H1 (cell line): Measurements from ENCODE around the gene MRPS6. TPM values are rescaled to one million over a fixed set of nuclear protein-coding genes. Genes with fewer than 3 reads are reported as not detected.

ENCODE experiments used
- CTCF ChIA-PET: fragments of 300-600 bp; sonication (Branson Sonifier 250); formaldehyde crosslinking; loops from one replicate; lab custom pipeline; 2021; ENCODE audit not compliant: partially characterized antibody; lab: Charles Lee
- POLR2A ChIA-PET: fragments of 300-600 bp; sonication (Branson Sonifier 250); formaldehyde crosslinking; loops from one replicate; lab custom pipeline; 2021; ENCODE audit warnings: inconsistent platforms; ENCODE audit not compliant: partially characterized antibody; lab: Charles Lee
- DNase-seq, 2 experiments: peaks; one replicate each; pipeline versions ENCODE4 v3.0.0 to v3.0.0-alpha.2; 2010 to 2022; ENCODE audit warnings: low spot score in 2 of 2, low read depth in 1 of 2, mixed read lengths in 1 of 2
- FAIRE-seq: peaks from 2 replicates; lab custom pipeline; 2011; peaks lifted over from hg19 to GRCh38; lab: Jason Lieb, UNC
- H2AFZ ChIP-seq: 2 replicates; pipeline ENCODE4 v1.8.1; 2012; ENCODE audit warnings: low read length, inconsistent platforms
- H2AK5ac ChIP-seq: 2 replicates; pipeline ENCODE4 v1.6.1; 2013; ENCODE audit warnings: low read depth, low read length
- H2BK120ac ChIP-seq: replicated peaks from 2 replicates; pipeline ENCODE3; 2013; ENCODE audit warnings: low read depth, low read length, inconsistent platforms
- H2BK12ac ChIP-seq: 2 replicates; pipeline ENCODE4 v1.6.1; 2013; ENCODE audit warnings: low read depth, low read length
- H2BK15ac ChIP-seq: 2 replicates; pipeline ENCODE4 v1.6.1; 2013; ENCODE audit warnings: low read length
- H2BK20ac ChIP-seq: 2 replicates; pipeline ENCODE4 v1.6.1; 2013; ENCODE audit warnings: low read length
- H2BK5ac ChIP-seq: 2 replicates; pipeline ENCODE4 v1.6.1; 2013; ENCODE audit warnings: low read depth, low read length
- H3K14ac ChIP-seq: 2 replicates; pipeline ENCODE4 v1.6.1; 2013; ENCODE audit warnings: inconsistent platforms; ENCODE audit not compliant: insufficient read length
- H3K18ac ChIP-seq: 2 replicates; pipeline ENCODE4 v1.6.1; 2013; ENCODE audit warnings: low read length; ENCODE audit errors: extremely low read depth
- H3K23ac ChIP-seq: 2 replicates; pipeline ENCODE4 v1.6.1; 2013; ENCODE audit warnings: inconsistent platforms; ENCODE audit not compliant: insufficient read length
- H3K23me2 ChIP-seq: 2 replicates; pipeline ENCODE4 v1.6.1; 2013; ENCODE audit warnings: low read depth, low read length
- H3K27ac ChIP-seq: 2 replicates; pipeline ENCODE4 v1.6.1; 2011; ENCODE audit warnings: low read depth, low read length, inconsistent platforms
- H3K27me3 ChIP-seq, 4 experiments: replicated peaks in 1 of 4; 1 replicate in 1 of 4; 2 replicates in 3 of 4; pipeline versions ENCODE4 v1.6.1 to v1.8.1; 2011 to 2013; ENCODE audit warnings: low read length in 3 of 4, mild to moderate bottlenecking in 3 of 4, inconsistent platforms in 2 of 4, mixed read lengths in 2 of 4, moderate library complexity in 1 of 4; ENCODE audit not compliant: control insufficient read depth in 3 of 4, insufficient read depth in 3 of 4; ENCODE audit errors: extremely low read depth in 1 of 4
- H3K36me3 ChIP-seq, 4 experiments: 2 replicates each; pipeline versions ENCODE4 v1.6.1 to v1.8.1; 2011 to 2013; ENCODE audit warnings: mild to moderate bottlenecking in 4 of 4, low read length in 3 of 4, moderate library complexity in 2 of 4, control low read depth in 1 of 4, inconsistent platforms in 1 of 4; ENCODE audit not compliant: insufficient read depth in 4 of 4, control insufficient read depth in 2 of 4
- H3K4ac ChIP-seq: replicated peaks from 2 replicates; pipeline ENCODE3; 2013; ENCODE audit warnings: low read length, low read depth, mixed read lengths, inconsistent platforms; ENCODE audit not compliant: insufficient read length
- H3K4me1 ChIP-seq, 4 experiments: replicated peaks in 1 of 4; 1 replicate in 1 of 4; 2 replicates in 3 of 4; pipeline versions ENCODE4 v1.6.1 to v1.8.1; 2011 to 2013; ENCODE audit warnings: low read length in 3 of 4, inconsistent platforms in 2 of 4, mixed read lengths in 1 of 4; ENCODE audit not compliant: insufficient read depth in 4 of 4, control insufficient read depth in 3 of 4
- H3K4me2 ChIP-seq, 2 experiments: 2 replicates each; pipeline versions ENCODE4 v1.6.1 to v1.8.1; 2011 to 2013; ENCODE audit warnings: low read depth in 2 of 2, low read length in 2 of 2, control low read depth in 1 of 2, inconsistent platforms in 1 of 2, mild to moderate bottlenecking in 1 of 2; ENCODE audit not compliant: insufficient read depth in 1 of 2
- H3K4me3 ChIP-seq, 4 experiments: fragments of 200-600, 300-600 bp in 1 of 4; sonication (generic), shearing (Covaris generic), sonication (Bioruptor Twin) in 1 of 4; 2 replicates each; pipeline versions ENCODE4 v1.5.1 to v1.8.1; 2011 to 2016; ENCODE audit warnings: low read length in 4 of 4, low read depth in 3 of 4, control low read depth in 2 of 4, inconsistent platforms in 2 of 4, mild to moderate bottlenecking in 2 of 4, mixed read lengths in 1 of 4, moderate library complexity in 1 of 4; ENCODE audit not compliant: insufficient read depth in 2 of 4; ENCODE audit errors: extremely low read depth in 1 of 4
- H3K56ac ChIP-seq: replicated peaks from 2 replicates; pipeline ENCODE3; 2013; ENCODE audit warnings: low read depth, mild to moderate bottlenecking, mixed read lengths, low read length, inconsistent platforms; ENCODE audit not compliant: insufficient read length
- H3K79me1 ChIP-seq: 2 replicates; pipeline ENCODE4 v1.6.1; 2013; ENCODE audit warnings: low read depth, low read length, control low read depth
- H3K79me2 ChIP-seq, 2 experiments: 2 replicates each; pipeline versions ENCODE4 v1.6.1 to v1.8.1; 2012 to 2013; ENCODE audit warnings: low read length in 2 of 2, mild to moderate bottlenecking in 2 of 2, inconsistent platforms in 1 of 2; ENCODE audit not compliant: insufficient read depth in 2 of 2, control insufficient read depth in 1 of 2
- H3K9ac ChIP-seq, 4 experiments: replicated peaks in 1 of 4; 1 replicate in 1 of 4; 2 replicates in 3 of 4; pipeline versions ENCODE4 v1.6.1 to v1.8.1; 2011 to 2013; ENCODE audit warnings: low read depth in 3 of 4, low read length in 3 of 4, control low read depth in 2 of 4, mild to moderate bottlenecking in 2 of 4, moderate library complexity in 2 of 4, inconsistent platforms in 1 of 4; ENCODE audit errors: extremely low read depth in 1 of 4
- H3K9me3 ChIP-seq, 2 experiments: 2 replicates each; pipeline versions ENCODE4 v1.6.1 to v1.8.1; 2012 to 2013; ENCODE audit warnings: mild to moderate bottlenecking in 2 of 2, moderate library complexity in 2 of 2, control low read depth in 1 of 2, inconsistent platforms in 1 of 2, low read depth in 1 of 2, low read length in 1 of 2, mixed read lengths in 1 of 2; ENCODE audit not compliant: insufficient read depth in 2 of 2
- H4K20me1 ChIP-seq, 2 experiments: replicated peaks in 1 of 2; 2 replicates each; pipeline versions ENCODE3 to v1.8.1; 2011 to 2013; ENCODE audit warnings: inconsistent platforms in 2 of 2, low read length in 2 of 2, mild to moderate bottlenecking in 1 of 2; ENCODE audit not compliant: insufficient read depth in 2 of 2, control insufficient read depth in 1 of 2
- H4K5ac ChIP-seq: 2 replicates; pipeline ENCODE4 v1.6.1; 2013; ENCODE audit warnings: low read length, low read depth, mixed read lengths, inconsistent platforms; ENCODE audit not compliant: insufficient read length
- H4K8ac ChIP-seq: 2 replicates; pipeline ENCODE4 v1.8.0; 2013; ENCODE audit warnings: mild to moderate bottlenecking, moderate library complexity, low read length, inconsistent platforms; ENCODE audit not compliant: insufficient read depth; ENCODE audit errors: extremely low read depth
- H4K91ac ChIP-seq: replicated peaks from 2 replicates; pipeline ENCODE3; 2013; ENCODE audit warnings: low read length, mixed read lengths, inconsistent platforms; ENCODE audit not compliant: insufficient read length
- ATF2 ChIP-seq: IDR thresholded peaks from 2 replicates; pipeline ENCODE4 v1.6.1; 2012; ENCODE audit warnings: low read length, inconsistent platforms
- BACH1 ChIP-seq: IDR thresholded peaks from 2 replicates; pipeline ENCODE4 v1.6.1; 2012; ENCODE audit warnings: low read length, improper control_type of control experiment
- CHD2 ChIP-seq: IDR thresholded peaks from 2 replicates; pipeline ENCODE4 v1.6.1; 2012; ENCODE audit warnings: low read length, improper control_type of control experiment
- CTCF ChIP-seq, 3 experiments: IDR thresholded peaks; 1 replicate in 2 of 3; 2 replicates in 1 of 3; pipeline versions ENCODE4 v1.5.1 to v1.6.1; 2011; ENCODE audit warnings: low read length in 3 of 3, mild to moderate bottlenecking in 3 of 3, inconsistent platforms in 2 of 3, low read depth in 1 of 3, moderate library complexity in 1 of 3; ENCODE audit not compliant: insufficient read depth in 1 of 3; ENCODE audit errors: control extremely low read depth in 1 of 3
- FOSL1 ChIP-seq: IDR thresholded peaks from 2 replicates; pipeline ENCODE4 v1.6.1; 2011; ENCODE audit warnings: mild to moderate bottlenecking, low read depth, low read length, moderate library complexity; ENCODE audit not compliant: insufficient read depth
- POLR2A ChIP-seq, 2 experiments: IDR thresholded peaks; 1 replicate in 1 of 2; 2 replicates in 1 of 2; pipeline ENCODE4 v1.6.1; 2011; ENCODE audit warnings: low read depth in 2 of 2, low read length in 2 of 2, mild to moderate bottlenecking in 2 of 2; ENCODE audit errors: control extremely low read depth in 1 of 2
- RAD21 ChIP-seq, 2 experiments: IDR thresholded peaks in 1 of 2; conservative IDR thresholded peaks in 1 of 2; 2 replicates each; pipeline ENCODE4 v1.6.1; 2011; ENCODE audit warnings: low read depth in 2 of 2, low read length in 2 of 2, improper control_type of control experiment in 1 of 2, inconsistent platforms in 1 of 2, mild to moderate bottlenecking in 1 of 2, moderate library complexity in 1 of 2
- SRF ChIP-seq: IDR thresholded peaks from 2 replicates; pipeline ENCODE4 v1.6.1; 2011; ENCODE audit warnings: mild to moderate bottlenecking, low read depth, low read length, moderate library complexity
- SUZ12 ChIP-seq: fragments of 200-600 bp; sonication (generic); IDR thresholded peaks from 2 replicates; pipeline ENCODE4 v1.6.1; 2012; ENCODE audit warnings: mild to moderate bottlenecking, inconsistent platforms, low read length, moderate library complexity, mixed read lengths
- TAF1 ChIP-seq: IDR thresholded peaks from 2 replicates; pipeline ENCODE4 v1.6.1; 2011; ENCODE audit warnings: mild to moderate bottlenecking, low read depth, low read length
- YY1 ChIP-seq: IDR thresholded peaks from 2 replicates; pipeline ENCODE4 v1.6.1; 2011; ENCODE audit warnings: low read depth, mild to moderate bottlenecking, low read length
- WGBS, 2 experiments: shearing (Covaris generic) in 1 of 2; methylation state at CpG; one replicate each; pipeline versions ENCODE4 v1.1.6 to v1.1.7; 2013 to 2015; ENCODE audit warnings: low lambda C conversion rate in 2 of 2, mixed read lengths in 2 of 2, inconsistent platforms in 1 of 2, low coverage in 1 of 2, missing lambda C conversion rate in 1 of 2; ENCODE audit not compliant: insufficient replicate concordance in 2 of 2, insufficient coverage in 1 of 2, insufficient read length in 1 of 2; ENCODE audit errors: extremely low coverage in 1 of 2, missing lambda C conversion rate in 1 of 2; 5-methylcytosine and 5-hydroxymethylcytosine counted together
- polyA plus RNA-seq, 7 experiments: library from polyadenylated mRNA; depleted of rRNA in 3 of 7; stranded (reverse) in 5 of 7; unstranded in 2 of 7; fragments of >200 nt in 5 of 7; fragments of 200-250 nt in 2 of 7; gene quantifications; 1 replicate in 5 of 7; 2 replicates in 1 of 7; 4 replicates in 1 of 7; pipeline versions ENCODE4 v1.2.1 to v1.2.3, GENCODE V29; 2011 to 2013; ENCODE audit warnings: missing spikeins in 2 of 7, mixed read lengths in 2 of 7
- total RNA-seq: library from RNA; stranded (reverse); fragmentation: NEBNext Ultra II Directional; extraction: Animal tissue kit (Norgen Biotek cat#: 25700); gene quantifications from 2 replicates; pipeline ENCODE4 v1.2.1, GENCODE V29; 2021

The MRPS6 gene
- total and polyA plus RNA-seq, 2 of the 8 experiments (the other 6 are each of a cell fraction or from before 2014, with no cell fraction given) = 62.7 to 156 TPM

GRCh38 chr21:34170886-34171285 is 97.5 kb downstream of the MRPS6 start:
- no peak overlapping the region for H2BK20ac ChIP-seq
- no peak for TF ChIP-seq BACH1
- TF ChIP-seq FOSL1 = no peak
- TF ChIP-seq RAD21 (IDR thresholded peaks at IDR 0.05 in 1 of 2, conservative IDR thresholded peaks at IDR 0.05 in 1 of 2; ENCODE audit: low read depth in 2 of 2, low read length in 2 of 2) = no peak
- no peak for TF ChIP-seq CTCF (IDR thresholded peaks at IDR 0.05; ENCODE audit: control extremely low read depth in 1 of 3, insufficient read depth in 1 of 3, low read depth in 1 of 3, low read length in 3 of 3)
- no peak for TF ChIP-seq TAF1
- TF ChIP-seq SUZ12 = no peak
- no peak for TF ChIP-seq SRF
- TF ChIP-seq YY1 = no peak
- TF ChIP-seq ATF2 = no peak
- TF ChIP-seq POLR2A (IDR thresholded peaks at IDR 0.05; ENCODE audit: control extremely low read depth in 1 of 2, low read depth in 2 of 2, low read length in 2 of 2) = no peak
- no peak for TF ChIP-seq CHD2

More at GRCh38 chr21:34170886-34171285, 97.5 kb downstream of the MRPS6 start:
- no peaks in the 10 kb centered on the region for H3K23me2 ChIP-seq
- CTCF ChIA-PET = interaction anchor here (0.7 kb wide), 1 partner anchor 98 kb away, joined by 3 read pairs; no protein-coding TSS in a partner anchor
- H4K5ac ChIP-seq = no peak overlapping the region
- no peak for FAIRE-seq
- H3K79me1 ChIP-seq = no peaks in the 10 kb centered on the region
- H4K91ac ChIP-seq = no peak overlapping the region
- POLR2A ChIA-PET = no interaction called here
- peaks cover 0 to 10% (median 0%) of the 10 kb centered on the region in 4 experiments; a peak in 1 of 8 replicates for H3K36me3 ChIP-seq
- H3K4me1 ChIP-seq = no peaks in the 10 kb centered on the region
- no peak overlapping the region for H3K27ac ChIP-seq
- no peak overlapping the region for H2BK120ac ChIP-seq
- no peak overlapping the region for H3K9ac ChIP-seq
- no peak overlapping the region for H3K4me2 ChIP-seq
- no peak overlapping the region for H3K18ac ChIP-seq
- H2AFZ ChIP-seq = no peak overlapping the region
- no peak overlapping the region for H3K4me3 ChIP-seq
- no peak overlapping the region for H3K23ac ChIP-seq
- H2BK5ac ChIP-seq = no peak overlapping the region
- DNase-seq = no peak
- no peak overlapping the region for H2AK5ac ChIP-seq
- no peak overlapping the region for H3K14ac ChIP-seq
- H3K56ac ChIP-seq = no peak overlapping the region
- H2BK15ac ChIP-seq = no peak overlapping the region
- WGBS, 2 experiments = 86% methylated on average over 2 of the region's 2 CpGs; no CpG with 5 or more reads in 1 of the 2 experiments
- H3K27me3 ChIP-seq = no peaks in the 10 kb centered on the region
- H3K4ac ChIP-seq = no peak overlapping the region
- no peak overlapping the region for H4K8ac ChIP-seq
- H4K20me1 ChIP-seq = no peaks in the 10 kb centered on the region
- H3K9me3 ChIP-seq = peaks cover 25 to 29% of the 10 kb centered on the region in 2 experiments
- H3K79me2 ChIP-seq = no peaks in the 10 kb centered on the region
- H2BK12ac ChIP-seq = no peak overlapping the region
